SU-DHL-6 (cell line): ENCODE results near the gene OR4Q3.
"Not testable (repeated sequence)": the region's sequence is repeated elsewhere in the genome, so short reads cannot be mapped to it uniquely, and the experiment has no call there.

Experiments used
- EZH2phosphoT487 ChIP-seq: fragments of 200-600 bp; sonication (generic), shearing (Covaris generic); conservative IDR thresholded peaks from 2 replicates; pipeline ENCODE4 v1.6.1; 2018; ENCODE audit warnings: mild to moderate bottlenecking, antibody characterized with exemption, low read length, moderate library complexity, mixed read lengths
- TF ChIP-seq, protein P1 (sequence below): fragments of 200-600 bp; sonication (generic); IDR thresholded peaks from one replicate; pipeline ENCODE4 v1.5.1; 2017; ENCODE audit warnings: antibody characterized with exemption, mild to moderate bottlenecking, low read length, moderate library complexity; ENCODE audit not compliant: insufficient read depth, poor library complexity, severe bottlenecking

DNA sequence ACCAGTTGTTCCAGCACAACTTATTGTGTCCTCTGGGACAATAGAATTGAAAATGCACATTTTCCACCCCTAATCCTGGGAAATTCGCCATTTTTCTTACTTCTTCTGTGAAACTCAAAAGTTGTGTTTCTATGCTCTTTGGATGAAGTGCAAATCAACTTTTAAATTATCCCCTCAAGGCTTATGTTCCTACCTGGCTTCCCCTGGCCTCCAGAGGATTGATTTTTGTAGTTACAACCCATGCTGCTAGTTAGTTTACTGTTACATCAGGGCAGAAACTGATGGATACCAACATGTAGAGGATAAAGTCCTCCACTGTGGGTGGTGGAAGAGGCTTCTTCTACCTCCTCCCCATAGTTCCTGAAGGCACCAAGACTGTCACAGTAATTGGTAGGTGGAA is 29.8 kb downstream of the OR4Q3 start, which contains the start of gene OR4M1:
- TF ChIP-seq EZH2phosphoT487 = not testable (repeated sequence)
- TF ChIP-seq, protein P1, sequence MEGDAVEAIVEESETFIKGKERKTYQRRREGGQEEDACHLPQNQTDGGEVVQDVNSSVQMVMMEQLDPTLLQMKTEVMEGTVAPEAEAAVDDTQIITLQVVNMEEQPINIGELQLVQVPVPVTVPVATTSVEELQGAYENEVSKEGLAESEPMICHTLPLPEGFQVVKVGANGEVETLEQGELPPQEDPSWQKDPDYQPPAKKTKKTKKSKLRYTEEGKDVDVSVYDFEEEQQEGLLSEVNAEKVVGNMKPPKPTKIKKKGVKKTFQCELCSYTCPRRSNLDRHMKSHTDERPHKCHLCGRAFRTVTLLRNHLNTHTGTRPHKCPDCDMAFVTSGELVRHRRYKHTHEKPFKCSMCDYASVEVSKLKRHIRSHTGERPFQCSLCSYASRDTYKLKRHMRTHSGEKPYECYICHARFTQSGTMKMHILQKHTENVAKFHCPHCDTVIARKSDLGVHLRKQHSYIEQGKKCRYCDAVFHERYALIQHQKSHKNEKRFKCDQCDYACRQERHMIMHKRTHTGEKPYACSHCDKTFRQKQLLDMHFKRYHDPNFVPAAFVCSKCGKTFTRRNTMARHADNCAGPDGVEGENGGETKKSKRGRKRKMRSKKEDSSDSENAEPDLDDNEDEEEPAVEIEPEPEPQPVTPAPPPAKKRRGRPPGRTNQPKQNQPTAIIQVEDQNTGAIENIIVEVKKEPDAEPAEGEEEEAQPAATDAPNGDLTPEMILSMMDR = not testable (repeated sequence)
